HEK293 (cell line): ENCODE results near the gene KRT32.

ENCODE experiments used
- YY1 ChIP-seq: fragments of 450-650 bp; formaldehyde crosslinking; IDR thresholded peaks from 2 replicates; pipeline ENCODE4 v1.5.1; 2018; ENCODE audit warnings: missing biosample characterization, missing genetic modification characterization
- ZFP37 ChIP-seq: fragments of 450-650 bp; formaldehyde crosslinking; IDR thresholded peaks from 2 replicates; pipeline ENCODE4 v1.5.1; 2016; ENCODE audit warnings: missing biosample characterization, missing genetic modification characterization
- ZNF660 ChIP-seq: fragments of 450-650 bp; IDR thresholded peaks from 2 replicates; pipeline ENCODE4 v1.5.1; 2018; ENCODE audit warnings: missing biosample characterization, mild to moderate bottlenecking, missing genetic modification characterization
- ZNF768 ChIP-seq: fragments of 450-650 bp; formaldehyde crosslinking; IDR thresholded peaks from 2 replicates; pipeline ENCODE4 v1.5.1; 2018; ENCODE audit warnings: missing biosample characterization, mild to moderate bottlenecking, missing genetic modification characterization
- TF ChIP-seq, protein P1 (sequence below): fragments of 450-650 bp; formaldehyde crosslinking; IDR thresholded peaks from 2 replicates; pipeline ENCODE4 v1.5.1; 2016; ENCODE audit warnings: missing biosample characterization, missing genetic modification characterization
- TF ChIP-seq, protein P2 (sequence below): fragments of 450-650 bp; formaldehyde crosslinking; IDR thresholded peaks from 2 replicates; pipeline ENCODE4 v1.5.1; 2016; ENCODE audit warnings: missing biosample characterization, missing genetic modification characterization

DNA sequence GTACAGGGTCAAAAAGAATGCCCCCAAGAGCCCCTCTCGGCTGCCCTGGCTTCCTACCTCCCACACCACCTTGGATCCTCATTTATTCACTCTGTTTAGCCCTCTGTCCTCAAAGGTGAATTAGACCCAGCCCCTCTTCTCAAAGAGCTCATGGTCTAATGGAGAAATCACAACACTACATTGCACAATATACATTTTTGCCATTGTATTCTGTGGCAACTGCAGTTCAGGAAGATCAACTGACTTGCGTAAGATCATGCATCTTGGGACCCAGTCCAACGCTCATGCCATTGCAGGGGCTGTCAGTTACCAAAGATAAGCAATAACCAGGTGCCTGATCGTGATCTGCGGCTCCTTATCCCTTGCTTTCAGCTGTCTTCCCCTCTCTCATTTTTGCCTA lies 27.8 kb downstream of the KRT32 start:
- TF ChIP-seq ZNF660 (tag by site-specific recombination), result no peak
- TF ChIP-seq, protein P1, sequence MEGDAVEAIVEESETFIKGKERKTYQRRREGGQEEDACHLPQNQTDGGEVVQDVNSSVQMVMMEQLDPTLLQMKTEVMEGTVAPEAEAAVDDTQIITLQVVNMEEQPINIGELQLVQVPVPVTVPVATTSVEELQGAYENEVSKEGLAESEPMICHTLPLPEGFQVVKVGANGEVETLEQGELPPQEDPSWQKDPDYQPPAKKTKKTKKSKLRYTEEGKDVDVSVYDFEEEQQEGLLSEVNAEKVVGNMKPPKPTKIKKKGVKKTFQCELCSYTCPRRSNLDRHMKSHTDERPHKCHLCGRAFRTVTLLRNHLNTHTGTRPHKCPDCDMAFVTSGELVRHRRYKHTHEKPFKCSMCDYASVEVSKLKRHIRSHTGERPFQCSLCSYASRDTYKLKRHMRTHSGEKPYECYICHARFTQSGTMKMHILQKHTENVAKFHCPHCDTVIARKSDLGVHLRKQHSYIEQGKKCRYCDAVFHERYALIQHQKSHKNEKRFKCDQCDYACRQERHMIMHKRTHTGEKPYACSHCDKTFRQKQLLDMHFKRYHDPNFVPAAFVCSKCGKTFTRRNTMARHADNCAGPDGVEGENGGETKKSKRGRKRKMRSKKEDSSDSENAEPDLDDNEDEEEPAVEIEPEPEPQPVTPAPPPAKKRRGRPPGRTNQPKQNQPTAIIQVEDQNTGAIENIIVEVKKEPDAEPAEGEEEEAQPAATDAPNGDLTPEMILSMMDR, result no peak
- no peak for TF ChIP-seq ZFP37 (tag by site-specific recombination)
- TF ChIP-seq, protein P2, sequence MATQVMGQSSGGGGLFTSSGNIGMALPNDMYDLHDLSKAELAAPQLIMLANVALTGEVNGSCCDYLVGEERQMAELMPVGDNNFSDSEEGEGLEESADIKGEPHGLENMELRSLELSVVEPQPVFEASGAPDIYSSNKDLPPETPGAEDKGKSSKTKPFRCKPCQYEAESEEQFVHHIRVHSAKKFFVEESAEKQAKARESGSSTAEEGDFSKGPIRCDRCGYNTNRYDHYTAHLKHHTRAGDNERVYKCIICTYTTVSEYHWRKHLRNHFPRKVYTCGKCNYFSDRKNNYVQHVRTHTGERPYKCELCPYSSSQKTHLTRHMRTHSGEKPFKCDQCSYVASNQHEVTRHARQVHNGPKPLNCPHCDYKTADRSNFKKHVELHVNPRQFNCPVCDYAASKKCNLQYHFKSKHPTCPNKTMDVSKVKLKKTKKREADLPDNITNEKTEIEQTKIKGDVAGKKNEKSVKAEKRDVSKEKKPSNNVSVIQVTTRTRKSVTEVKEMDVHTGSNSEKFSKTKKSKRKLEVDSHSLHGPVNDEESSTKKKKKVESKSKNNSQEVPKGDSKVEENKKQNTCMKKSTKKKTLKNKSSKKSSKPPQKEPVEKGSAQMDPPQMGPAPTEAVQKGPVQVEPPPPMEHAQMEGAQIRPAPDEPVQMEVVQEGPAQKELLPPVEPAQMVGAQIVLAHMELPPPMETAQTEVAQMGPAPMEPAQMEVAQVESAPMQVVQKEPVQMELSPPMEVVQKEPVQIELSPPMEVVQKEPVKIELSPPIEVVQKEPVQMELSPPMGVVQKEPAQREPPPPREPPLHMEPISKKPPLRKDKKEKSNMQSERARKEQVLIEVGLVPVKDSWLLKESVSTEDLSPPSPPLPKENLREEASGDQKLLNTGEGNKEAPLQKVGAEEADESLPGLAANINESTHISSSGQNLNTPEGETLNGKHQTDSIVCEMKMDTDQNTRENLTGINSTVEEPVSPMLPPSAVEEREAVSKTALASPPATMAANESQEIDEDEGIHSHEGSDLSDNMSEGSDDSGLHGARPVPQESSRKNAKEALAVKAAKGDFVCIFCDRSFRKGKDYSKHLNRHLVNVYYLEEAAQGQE, result no peak
- TF ChIP-seq YY1 (tag by site-specific recombination), result no peak
- no peak for TF ChIP-seq ZNF768
